ENCODE results near the gene MUC5B.
"Not testable (repeated sequence)": the region's sequence is repeated elsewhere in the genome, so short reads cannot be mapped to it uniquely, and the experiment has no call there.

MUC5B gene

GRCh38 chr11:1244557-1244956 lies 21.7 kb downstream of the MUC5B start:
- H3K4me1 ChIP-seq (ENCODE audit: control extremely low read depth in 1 of 4, control insufficient read depth in 4 of 4, insufficient read depth in 4 of 4, low read length in 3 of 4); DNase-seq; H3K27ac ChIP-seq (ENCODE audit: insufficient read depth in 1 of 2, low read depth in 1 of 2, low read length in 2 of 2, poor library complexity in 1 of 2, severe bottlenecking in 2 of 2); CTCF ChIA-PET; H3K4me3 ChIP-seq (ENCODE audit: control insufficient read depth in 1 of 7, extremely low read depth in 1 of 7, insufficient read depth in 4 of 7, low read depth in 2 of 7, low read length in 6 of 7); H3K36me3 ChIP-seq (ENCODE audit: control insufficient read depth in 4 of 4, insufficient read depth in 4 of 4, low read length in 3 of 4); H3K27me3 ChIP-seq (replicated peaks in 2 of 5; ENCODE audit: control insufficient read depth in 4 of 5, insufficient read depth in 5 of 5, low read length in 4 of 5); POLR2A ChIA-PET: not testable (repeated sequence)
- WGBS (ENCODE audit: insufficient coverage), result no CpG with 5 or more reads among the region's 9 CpGs
- peaks cover 0 to 22% (median 0%) of the 10 kb centered on the region in 5 experiments for H3K9me3 ChIP-seq (ENCODE audit: control extremely low read depth in 1 of 5, control insufficient read depth in 4 of 5, insufficient read depth in 2 of 5, low read depth in 1 of 5, low read length in 4 of 5)

DNA sequence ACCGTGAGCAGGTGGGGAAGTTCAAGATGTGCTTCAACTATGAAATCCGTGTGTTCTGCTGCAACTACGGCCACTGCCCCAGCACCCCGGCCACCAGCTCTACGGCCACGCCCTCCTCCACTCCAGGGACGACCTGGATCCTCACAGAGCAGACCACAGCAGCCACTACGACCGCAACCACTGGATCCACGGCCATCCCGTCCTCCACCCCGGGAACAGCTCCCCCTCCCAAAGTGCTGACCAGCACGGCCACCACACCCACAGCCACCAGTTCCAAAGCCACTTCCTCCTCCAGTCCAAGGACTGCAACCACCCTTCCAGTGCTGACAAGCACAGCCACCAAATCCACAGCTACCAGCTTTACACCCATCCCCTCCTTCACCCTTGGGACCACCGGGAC lies 22.9 kb downstream of the MUC5B start:
- DNase-seq; POLR2A ChIA-PET; H3K4me3 ChIP-seq (ENCODE audit: control insufficient read depth in 1 of 7, extremely low read depth in 1 of 7, insufficient read depth in 4 of 7, low read depth in 2 of 7, low read length in 6 of 7); H3K4me1 ChIP-seq (ENCODE audit: control extremely low read depth in 1 of 4, control insufficient read depth in 4 of 4, insufficient read depth in 4 of 4, low read length in 3 of 4); H3K27ac ChIP-seq (ENCODE audit: insufficient read depth in 1 of 2, low read depth in 1 of 2, low read length in 2 of 2, poor library complexity in 1 of 2, severe bottlenecking in 2 of 2); H3K27me3 ChIP-seq (replicated peaks in 2 of 5; ENCODE audit: control insufficient read depth in 4 of 5, insufficient read depth in 5 of 5, low read length in 4 of 5); H3K36me3 ChIP-seq (ENCODE audit: control insufficient read depth in 4 of 4, insufficient read depth in 4 of 4, low read length in 3 of 4); CTCF ChIA-PET: not testable (repeated sequence)
- H3K9me3 ChIP-seq (ENCODE audit: control extremely low read depth in 1 of 5, control insufficient read depth in 4 of 5, insufficient read depth in 2 of 5, low read depth in 1 of 5, low read length in 4 of 5), result peaks cover 0 to 19% (median 0%) of the 10 kb centered on the region in 5 experiments
- WGBS (ENCODE audit: insufficient coverage), result 97% methylated on average over 9 of the region's 14 CpGs

DNA sequence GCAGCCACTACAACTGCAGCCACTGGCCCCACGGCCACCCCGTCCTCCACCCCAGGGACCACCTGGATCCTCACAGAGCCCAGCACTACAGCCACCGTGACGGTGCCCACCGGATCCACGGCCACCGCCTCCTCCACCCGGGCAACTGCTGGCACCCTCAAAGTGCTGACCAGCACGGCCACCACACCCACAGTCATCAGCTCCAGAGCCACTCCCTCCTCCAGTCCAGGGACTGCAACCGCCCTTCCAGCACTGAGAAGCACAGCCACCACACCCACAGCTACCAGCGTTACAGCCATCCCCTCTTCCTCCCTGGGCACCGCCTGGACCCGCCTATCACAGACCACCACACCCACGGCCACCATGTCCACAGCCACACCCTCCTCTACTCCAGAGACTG lies 23.4 kb downstream of the MUC5B start:
- peaks cover 0 to 13% (median 0%) of the 10 kb centered on the region in 5 experiments for H3K9me3 ChIP-seq (ENCODE audit: control extremely low read depth in 1 of 5, control insufficient read depth in 4 of 5, insufficient read depth in 2 of 5, low read depth in 1 of 5, low read length in 4 of 5)
- POLR2A ChIA-PET; H3K27me3 ChIP-seq (replicated peaks in 2 of 5; ENCODE audit: control insufficient read depth in 4 of 5, insufficient read depth in 5 of 5, low read length in 4 of 5); H3K27ac ChIP-seq (ENCODE audit: insufficient read depth in 1 of 2, low read depth in 1 of 2, low read length in 2 of 2, poor library complexity in 1 of 2, severe bottlenecking in 2 of 2); H3K4me3 ChIP-seq (ENCODE audit: control insufficient read depth in 1 of 7, extremely low read depth in 1 of 7, insufficient read depth in 4 of 7, low read depth in 2 of 7, low read length in 6 of 7); H3K4me1 ChIP-seq (ENCODE audit: control extremely low read depth in 1 of 4, control insufficient read depth in 4 of 4, insufficient read depth in 4 of 4, low read length in 3 of 4); H3K36me3 ChIP-seq (ENCODE audit: control insufficient read depth in 4 of 4, insufficient read depth in 4 of 4, low read length in 3 of 4); DNase-seq; CTCF ChIA-PET: not testable (repeated sequence)
- WGBS (ENCODE audit: insufficient coverage), result 100% methylated on average over 7 of the region's 14 CpGs

DNA sequence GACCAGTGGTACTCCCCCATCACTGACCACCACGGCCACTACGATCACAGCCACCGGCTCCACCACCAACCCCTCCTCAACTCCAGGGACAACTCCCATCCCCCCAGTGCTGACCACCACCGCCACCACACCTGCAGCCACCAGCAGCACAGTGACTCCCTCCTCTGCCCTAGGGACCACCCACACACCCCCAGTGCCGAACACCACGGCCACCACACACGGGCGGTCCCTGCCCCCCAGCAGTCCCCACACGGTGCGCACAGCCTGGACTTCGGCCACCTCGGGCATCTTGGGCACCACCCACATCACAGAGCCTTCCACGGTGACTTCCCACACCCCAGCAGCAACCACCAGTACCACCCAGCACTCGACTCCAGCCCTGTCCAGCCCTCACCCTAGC lies 24.2 kb downstream of the MUC5B start:
- 92% methylated on average over 8 of the region's 14 CpGs for WGBS (ENCODE audit: insufficient coverage)

DNA sequence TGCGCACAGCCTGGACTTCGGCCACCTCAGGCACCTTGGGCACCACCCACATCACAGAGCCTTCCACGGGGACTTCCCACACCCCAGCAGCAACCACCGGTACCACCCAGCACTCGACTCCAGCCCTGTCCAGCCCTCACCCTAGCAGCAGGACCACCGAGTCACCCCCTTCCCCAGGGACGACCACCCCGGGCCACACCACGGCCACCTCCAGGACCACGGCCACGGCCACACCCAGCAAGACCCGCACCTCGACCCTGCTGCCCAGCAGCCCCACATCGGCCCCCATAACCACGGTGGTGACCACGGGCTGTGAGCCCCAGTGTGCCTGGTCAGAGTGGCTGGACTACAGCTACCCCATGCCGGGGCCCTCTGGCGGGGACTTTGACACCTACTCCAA lies 26.1 kb downstream of the MUC5B start:
- WGBS (ENCODE audit: insufficient coverage), result no CpG with 5 or more reads among the region's 18 CpGs
- H3K4me3 ChIP-seq (ENCODE audit: control insufficient read depth in 1 of 7, extremely low read depth in 1 of 7, insufficient read depth in 4 of 7, low read depth in 2 of 7, low read length in 6 of 7); H3K27ac ChIP-seq (ENCODE audit: insufficient read depth in 1 of 2, low read depth in 1 of 2, low read length in 2 of 2, poor library complexity in 1 of 2, severe bottlenecking in 2 of 2); H3K36me3 ChIP-seq (ENCODE audit: control insufficient read depth in 4 of 4, insufficient read depth in 4 of 4, low read length in 3 of 4); DNase-seq; H3K27me3 ChIP-seq (replicated peaks in 2 of 5; ENCODE audit: control insufficient read depth in 4 of 5, insufficient read depth in 5 of 5, low read length in 4 of 5); H3K4me1 ChIP-seq (ENCODE audit: control extremely low read depth in 1 of 4, control insufficient read depth in 4 of 4, insufficient read depth in 4 of 4, low read length in 3 of 4); POLR2A ChIA-PET; CTCF ChIA-PET: not testable (repeated sequence)
- H3K9me3 ChIP-seq (ENCODE audit: control extremely low read depth in 1 of 5, control insufficient read depth in 4 of 5, insufficient read depth in 2 of 5, low read depth in 1 of 5, low read length in 4 of 5), result peaks cover 0 to 18% (median 0%) of the 10 kb centered on the region in 5 experiments

More for the DNA sequence above, 24.2 kb downstream of the MUC5B start:
- POLR2A ChIA-PET; H3K27me3 ChIP-seq (replicated peaks in 2 of 5; ENCODE audit: control insufficient read depth in 4 of 5, insufficient read depth in 5 of 5, low read length in 4 of 5); H3K4me1 ChIP-seq (ENCODE audit: control extremely low read depth in 1 of 4, control insufficient read depth in 4 of 4, insufficient read depth in 4 of 4, low read length in 3 of 4); CTCF ChIA-PET; H3K36me3 ChIP-seq (ENCODE audit: control insufficient read depth in 4 of 4, insufficient read depth in 4 of 4, low read length in 3 of 4); H3K4me3 ChIP-seq (ENCODE audit: control insufficient read depth in 1 of 7, extremely low read depth in 1 of 7, insufficient read depth in 4 of 7, low read depth in 2 of 7, low read length in 6 of 7); DNase-seq; H3K27ac ChIP-seq (ENCODE audit: insufficient read depth in 1 of 2, low read depth in 1 of 2, low read length in 2 of 2, poor library complexity in 1 of 2, severe bottlenecking in 2 of 2): not testable (repeated sequence)
- H3K9me3 ChIP-seq (ENCODE audit: control extremely low read depth in 1 of 5, control insufficient read depth in 4 of 5, insufficient read depth in 2 of 5, low read depth in 1 of 5, low read length in 4 of 5), result peaks cover 0 to 19% (median 0%) of the 10 kb centered on the region in 5 experiments

DNA sequence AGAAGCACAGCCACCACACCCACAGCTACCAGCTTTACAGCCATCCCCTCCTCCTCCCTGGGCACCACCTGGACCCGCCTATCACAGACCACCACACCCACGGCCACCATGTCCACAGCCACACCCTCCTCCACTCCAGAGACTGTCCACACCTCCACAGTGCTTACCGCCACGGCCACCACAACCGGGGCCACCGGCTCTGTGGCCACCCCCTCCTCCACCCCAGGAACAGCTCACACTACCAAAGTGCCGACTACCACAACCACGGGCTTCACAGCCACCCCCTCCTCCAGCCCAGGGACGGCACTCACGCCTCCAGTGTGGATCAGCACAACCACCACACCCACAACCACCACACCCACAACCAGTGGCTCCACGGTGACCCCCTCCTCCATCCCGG lies 27.5 kb downstream of the MUC5B start:
- CTCF ChIA-PET; H3K4me1 ChIP-seq (ENCODE audit: control extremely low read depth in 1 of 4, control insufficient read depth in 4 of 4, insufficient read depth in 4 of 4, low read length in 3 of 4); H3K36me3 ChIP-seq (ENCODE audit: control insufficient read depth in 4 of 4, insufficient read depth in 4 of 4, low read length in 3 of 4); H3K27ac ChIP-seq (ENCODE audit: insufficient read depth in 1 of 2, low read depth in 1 of 2, low read length in 2 of 2, poor library complexity in 1 of 2, severe bottlenecking in 2 of 2); H3K4me3 ChIP-seq (ENCODE audit: control insufficient read depth in 1 of 7, extremely low read depth in 1 of 7, insufficient read depth in 4 of 7, low read depth in 2 of 7, low read length in 6 of 7); POLR2A ChIA-PET; DNase-seq; H3K27me3 ChIP-seq (replicated peaks in 2 of 5; ENCODE audit: control insufficient read depth in 4 of 5, insufficient read depth in 5 of 5, low read length in 4 of 5): not testable (repeated sequence)
- H3K9me3 ChIP-seq (ENCODE audit: control extremely low read depth in 1 of 5, control insufficient read depth in 4 of 5, insufficient read depth in 2 of 5, low read depth in 1 of 5, low read length in 4 of 5), result peaks cover 0 to 15% (median 0%) of the 10 kb centered on the region in 5 experiments
- WGBS (ENCODE audit: insufficient coverage), result no CpG with 5 or more reads among the region's 12 CpGs

GRCh38 chr11:1251236-1251770 lies 28.4 kb downstream of the MUC5B start:
- WGBS (ENCODE audit: insufficient coverage), result 98% methylated on average over 11 of the region's 16 CpGs
- no peak for DNase-seq
- Histone ChIP-seq H3K36me3 (ENCODE audit: control insufficient read depth in 4 of 4, insufficient read depth in 4 of 4, low read length in 3 of 4) (no peaks in the 10 kb centered on the region), H3K27ac (ENCODE audit: insufficient read depth in 1 of 2, low read depth in 1 of 2, low read length in 2 of 2, poor library complexity in 1 of 2, severe bottlenecking in 2 of 2) (no peak overlapping the region), H3K9me3 (ENCODE audit: control extremely low read depth in 1 of 5, control insufficient read depth in 4 of 5, insufficient read depth in 2 of 5, low read depth in 1 of 5, low read length in 4 of 5) (peaks cover 0 to 15% (median 0%) of the 10 kb centered on the region in 5 experiments), H3K27me3 (replicated peaks in 2 of 5; ENCODE audit: control insufficient read depth in 4 of 5, insufficient read depth in 5 of 5, low read length in 4 of 5) (no peaks in the 10 kb centered on the region), H3K4me3 (ENCODE audit: control insufficient read depth in 1 of 7, extremely low read depth in 1 of 7, insufficient read depth in 4 of 7, low read depth in 2 of 7, low read length in 6 of 7) (no peak overlapping the region), H3K4me1 (ENCODE audit: control extremely low read depth in 1 of 4, control insufficient read depth in 4 of 4, insufficient read depth in 4 of 4, low read length in 3 of 4) (no peaks in the 10 kb centered on the region)
- ChIA-PET CTCF (no interaction called here), POLR2A (no interaction called here)
